Hematopoietic multipotent progenitor cell treated with erythropoietin and hydrocortisone succinate and interleukin-3 and kit ligand, for 15 days (in vitro differentiated cells): ENCODE data around the gene MBP.

Source experiments
- DNase-seq: peaks from one replicate; pipeline ENCODE4 v3.0.0-alpha.2; 2015; ENCODE audit warnings: low spot score

MBP gene

DNA sequence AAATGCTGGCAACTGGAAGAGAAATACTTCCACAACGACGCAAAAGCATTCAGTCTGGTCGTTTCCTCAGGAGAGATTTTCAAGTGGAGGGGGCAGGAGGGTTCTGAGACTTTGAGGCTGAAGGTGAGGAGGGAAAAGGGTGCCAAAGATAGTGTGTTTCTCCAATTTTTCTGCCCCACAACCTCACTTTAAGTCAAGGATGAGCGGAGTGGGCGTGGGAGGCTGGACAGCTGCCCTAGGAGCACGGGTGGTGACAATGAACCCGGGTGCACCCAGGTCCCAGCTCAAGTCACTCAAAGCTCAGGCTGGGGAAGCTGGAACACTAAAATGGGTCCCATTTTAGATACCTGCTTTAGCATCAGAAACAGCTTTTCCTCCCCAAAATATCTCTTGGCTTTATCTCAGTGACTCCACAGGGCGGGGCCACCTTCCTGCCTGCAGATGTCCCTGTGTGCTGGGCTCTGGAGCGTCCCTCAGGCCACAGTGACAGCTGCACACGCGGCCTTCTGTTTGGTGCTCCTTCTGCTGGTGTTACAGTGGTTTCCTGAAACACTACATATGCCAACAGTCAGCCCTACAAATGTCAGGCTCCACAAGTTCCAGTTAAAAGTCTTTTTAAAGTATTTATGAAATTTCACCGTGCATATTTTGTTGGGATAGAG lies 1.4 kb upstream of the MBP start:
- DNase-seq, result peak; percentile 61

DNA sequence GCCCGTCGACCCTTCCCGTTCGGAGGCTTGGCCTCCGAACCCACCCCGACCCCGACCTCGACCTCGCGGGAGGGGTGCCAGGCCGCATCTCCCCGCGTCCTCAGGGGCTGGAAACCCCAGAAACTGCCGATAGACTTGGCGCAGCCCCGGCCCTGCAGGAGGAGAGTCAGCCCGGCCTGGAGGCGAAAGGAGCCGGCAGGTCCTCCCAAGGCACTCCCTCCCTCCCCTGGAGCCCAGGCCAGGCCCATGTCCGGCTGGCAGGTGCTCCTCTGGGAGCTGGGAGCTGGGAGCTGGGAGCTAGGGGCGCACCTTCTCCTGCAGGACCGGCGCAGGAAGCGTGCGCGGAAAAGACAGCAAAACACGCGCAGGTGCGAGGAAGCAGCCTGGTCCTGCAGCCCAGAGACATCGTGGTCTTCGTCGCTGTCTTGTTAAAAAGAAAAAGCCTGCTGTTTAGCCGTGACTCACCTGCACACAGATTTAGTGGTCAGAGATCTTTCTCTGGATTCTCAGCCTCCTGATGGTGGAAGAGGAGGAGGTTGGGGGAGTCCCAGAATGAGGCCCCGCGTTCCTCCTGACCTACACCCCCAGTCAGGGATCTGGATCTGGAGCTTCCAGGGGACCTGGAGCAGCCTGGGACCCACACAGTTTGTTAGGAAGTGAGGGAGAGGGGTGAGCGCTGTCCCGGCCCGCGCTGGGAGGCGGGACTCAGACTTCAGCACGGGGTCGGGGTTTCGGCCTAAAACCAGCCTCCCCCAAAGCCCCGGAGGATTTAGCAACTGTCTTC lies 660 bp upstream of the MBP start:
- no peak for DNase-seq

DNA sequence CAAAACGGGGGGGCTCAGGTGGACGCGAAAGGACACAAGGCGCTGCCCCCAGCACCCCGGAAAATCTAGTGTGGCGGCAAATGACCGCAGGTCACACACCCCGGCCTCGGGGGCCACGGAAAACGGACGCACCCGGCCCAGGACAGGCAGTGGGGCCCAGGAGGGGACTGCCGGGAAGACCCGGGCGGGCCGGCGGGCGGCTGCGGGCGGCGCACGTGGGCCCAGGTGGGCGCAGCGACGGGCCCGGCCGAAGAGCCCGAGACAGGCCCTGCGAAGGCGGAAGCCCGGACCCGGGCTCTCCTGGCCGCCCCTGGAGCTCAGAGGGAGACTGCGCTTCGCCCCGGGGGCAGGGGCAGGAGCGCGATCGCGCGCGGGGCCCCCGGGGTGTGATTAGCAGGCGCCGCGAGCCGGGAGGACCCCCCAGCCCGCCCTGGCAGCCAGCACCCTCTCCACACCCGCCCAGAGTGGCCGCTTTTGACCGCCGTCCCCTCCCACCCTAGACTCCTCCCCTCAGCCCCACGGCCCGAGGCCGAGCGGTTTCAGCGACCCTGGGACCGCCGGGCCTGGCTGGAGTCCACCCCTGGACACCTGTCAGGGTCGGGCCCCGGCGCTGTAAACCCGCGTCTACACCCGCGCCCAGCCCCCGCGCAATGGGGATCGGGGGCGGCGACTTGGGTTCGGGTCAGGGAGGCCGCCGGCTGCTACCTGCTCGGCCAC lies 773 bp downstream of the MBP start:
- DNase-seq, result peak; percentile 44

DNA sequence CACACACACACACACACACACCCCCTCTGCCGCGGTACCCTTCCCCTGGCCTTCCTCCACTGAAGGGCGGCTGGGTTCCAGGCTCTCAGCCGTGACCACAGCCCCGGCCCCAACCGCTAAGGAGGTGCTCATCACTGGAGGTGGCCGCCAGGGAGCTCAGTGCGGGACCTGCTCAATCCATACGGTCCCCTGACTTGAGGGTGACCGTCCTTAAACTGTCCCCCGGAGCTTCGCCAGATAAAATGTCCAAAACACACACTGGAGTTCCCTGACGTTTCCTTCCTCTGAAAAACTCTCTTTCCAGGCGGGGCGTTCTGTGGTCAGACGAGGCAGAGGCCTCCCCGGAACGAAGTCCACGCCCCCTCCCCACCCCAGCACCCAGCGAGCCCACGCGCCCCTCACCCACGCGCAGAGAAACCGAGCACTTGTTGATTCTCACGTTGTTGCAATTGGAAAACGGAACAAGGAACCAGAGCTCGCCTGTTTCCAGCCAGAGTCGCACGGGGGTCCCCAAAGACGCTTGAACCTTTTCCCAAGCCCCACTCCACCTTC lies 1.4 kb downstream of the MBP start:
- peak; percentile 53 for DNase-seq

DNA sequence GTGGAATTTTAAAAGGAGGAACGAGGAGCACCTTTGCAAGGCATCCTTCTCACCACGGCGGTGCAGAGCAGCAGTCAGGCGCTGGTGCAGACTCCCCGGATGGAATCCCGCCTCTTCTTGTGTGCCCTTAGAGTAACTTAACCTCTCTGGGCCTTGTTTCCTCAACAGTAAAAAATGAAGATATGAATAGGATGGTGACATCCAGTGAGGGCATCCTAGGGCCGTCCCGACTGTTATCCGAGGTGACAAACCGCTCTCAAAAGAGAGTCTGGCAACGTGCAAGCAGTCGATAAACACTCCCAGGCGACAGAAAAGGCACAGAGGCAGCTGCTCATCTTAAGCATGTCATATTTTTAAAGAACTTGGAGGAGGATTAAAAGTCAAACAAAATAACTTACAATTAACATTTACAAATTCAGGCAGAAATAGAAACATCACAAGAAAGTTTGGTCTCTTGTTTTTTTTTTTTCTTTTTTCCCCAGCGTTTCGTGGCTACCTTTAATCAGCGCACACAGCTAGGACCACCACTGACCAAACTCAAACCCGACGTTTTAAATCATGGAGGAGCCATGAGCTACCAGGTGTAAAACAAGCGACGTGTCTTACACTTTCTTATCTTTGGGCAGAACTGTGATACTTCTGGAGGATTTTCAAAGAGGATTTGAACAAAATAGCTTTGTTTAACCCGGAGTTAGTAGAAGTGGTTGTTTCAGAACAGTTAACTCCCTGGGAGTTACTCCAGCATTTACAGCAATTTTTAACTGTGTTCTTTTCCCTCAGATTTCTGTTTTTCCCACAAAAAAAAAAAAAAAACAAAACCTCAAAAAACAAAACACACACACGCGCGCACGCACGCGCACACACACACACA lies 2.1 kb downstream of the MBP start:
- peak; percentile 90 for DNase-seq

DNA sequence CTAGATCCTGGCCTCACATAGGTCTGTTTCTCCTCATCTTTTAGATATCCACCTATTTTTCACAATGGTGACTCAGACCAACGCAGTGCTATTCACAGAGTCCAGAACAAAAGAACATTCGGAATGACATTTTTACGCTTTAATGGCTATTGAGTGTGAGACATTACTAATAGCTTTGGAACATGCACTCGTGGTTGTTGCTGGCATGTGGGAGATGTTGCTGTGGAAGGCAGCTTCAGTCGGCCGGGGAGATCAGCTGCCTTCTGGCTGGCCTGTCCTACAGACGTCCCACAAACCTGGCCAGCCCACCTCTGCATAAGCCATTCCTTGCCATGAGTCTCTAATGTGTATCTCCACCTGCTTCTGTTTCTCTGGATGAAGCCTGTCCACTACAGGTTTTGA lies 3.4 kb downstream of the MBP start:
- no peak for DNase-seq

DNA sequence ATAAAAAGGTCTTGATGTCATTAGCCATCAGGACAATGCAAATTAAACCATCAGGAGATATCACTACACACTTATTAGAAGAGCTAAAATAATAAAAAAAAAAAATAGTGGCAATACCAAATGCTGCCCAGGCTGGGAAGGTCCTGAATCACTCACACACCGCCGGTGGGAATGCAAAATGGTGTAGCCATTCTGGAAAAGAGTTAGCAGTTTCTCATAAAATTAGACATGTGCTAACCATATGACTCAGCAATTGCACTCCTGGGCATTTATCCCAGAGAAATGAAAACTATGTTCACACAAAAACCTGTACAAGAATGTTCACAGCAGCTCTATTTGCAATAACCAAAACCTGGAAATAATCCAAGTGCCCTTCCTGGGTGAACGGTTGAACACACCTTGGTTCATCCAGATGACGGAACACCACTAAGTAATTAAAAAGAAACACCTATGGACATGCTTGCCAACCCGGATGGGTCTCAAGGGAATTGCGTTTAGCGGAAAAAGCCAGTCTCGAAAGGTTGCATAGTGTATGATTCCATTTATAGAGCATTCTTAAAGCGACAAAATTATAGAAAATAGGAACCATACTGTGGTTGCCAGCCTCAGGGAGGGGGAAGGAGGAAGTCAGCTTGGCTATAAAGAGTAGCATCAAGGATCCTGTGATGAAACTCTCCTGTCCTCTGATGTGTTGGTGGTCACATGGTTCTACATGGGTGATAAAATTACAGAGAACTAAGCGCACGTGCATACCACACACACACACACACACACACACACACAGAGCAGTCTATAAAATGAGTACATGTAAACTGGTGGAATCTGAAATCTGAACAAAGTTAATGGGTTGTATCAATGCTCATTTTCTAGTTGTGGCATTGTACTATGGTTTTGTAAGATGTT lies 4.6 kb downstream of the MBP start:
- DNase-seq, result peak; percentile 62

DNA sequence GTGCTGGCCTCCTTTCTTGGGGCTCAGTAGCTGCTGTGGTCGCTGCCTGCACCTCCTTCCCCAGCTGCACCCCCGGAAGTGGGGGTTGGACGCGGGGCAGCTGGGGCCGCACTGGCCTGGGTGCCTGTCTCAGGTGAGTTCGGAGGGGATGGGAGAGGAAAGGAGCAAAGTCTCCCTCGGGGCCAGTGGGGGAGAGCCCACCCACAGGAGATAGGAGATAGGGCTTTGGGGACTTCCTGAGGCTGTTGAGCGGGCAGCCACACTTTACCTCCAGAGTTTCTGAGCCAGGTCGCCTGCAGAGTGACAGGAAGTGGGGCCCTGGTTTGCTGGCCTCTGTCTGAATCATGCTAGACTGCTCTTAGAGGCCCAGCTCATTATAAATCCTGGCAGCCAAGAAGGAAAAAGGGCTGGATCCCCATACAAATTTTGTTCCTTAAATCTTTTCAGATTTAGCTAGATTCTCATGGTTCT lies 8.1 kb downstream of the MBP start:
- no peak for DNase-seq

DNA sequence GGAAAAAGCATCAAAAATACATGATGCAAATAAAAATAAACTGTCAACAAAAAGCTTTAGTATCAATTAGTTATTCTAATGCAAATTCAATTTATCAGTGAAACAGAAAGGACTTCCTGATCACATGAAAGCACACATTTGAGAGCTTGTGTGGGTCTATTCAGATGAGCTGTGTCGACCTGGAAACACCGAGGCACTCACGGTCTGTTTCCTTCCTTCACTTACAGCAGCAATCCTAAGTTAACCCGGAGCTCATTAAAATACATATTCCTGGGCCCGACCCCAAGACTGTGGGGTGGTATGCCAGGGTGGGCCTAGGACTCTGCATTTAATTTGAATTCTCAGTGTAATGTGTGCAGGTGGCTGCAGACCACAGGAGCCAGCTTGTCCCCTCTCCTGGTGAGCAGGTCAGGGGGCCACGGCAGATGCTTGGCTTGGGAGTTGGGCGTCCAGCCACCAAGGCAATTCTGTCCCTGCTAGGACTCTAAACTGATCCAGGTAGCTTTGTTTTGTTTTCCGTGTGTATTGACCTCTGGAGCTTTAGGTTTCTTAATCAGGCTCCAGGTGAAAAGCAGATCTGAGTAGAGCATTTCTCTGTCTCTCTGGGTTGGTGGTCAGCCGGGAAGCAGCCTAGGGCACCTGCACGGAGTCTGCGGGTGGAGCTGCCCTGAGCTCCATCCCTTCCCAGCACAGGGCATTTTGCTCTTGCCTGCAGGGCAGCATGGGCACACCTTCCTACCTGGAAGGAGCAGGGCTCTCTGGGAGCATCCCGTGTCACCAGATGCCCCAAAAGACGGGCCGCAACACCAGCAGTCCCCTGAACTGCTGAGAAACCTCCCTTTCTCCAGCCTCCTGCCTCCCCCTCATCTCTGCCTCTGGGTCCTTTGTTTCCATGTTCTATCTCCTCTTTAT lies 9.0 kb downstream of the MBP start:
- DNase-seq, result no peak

DNA sequence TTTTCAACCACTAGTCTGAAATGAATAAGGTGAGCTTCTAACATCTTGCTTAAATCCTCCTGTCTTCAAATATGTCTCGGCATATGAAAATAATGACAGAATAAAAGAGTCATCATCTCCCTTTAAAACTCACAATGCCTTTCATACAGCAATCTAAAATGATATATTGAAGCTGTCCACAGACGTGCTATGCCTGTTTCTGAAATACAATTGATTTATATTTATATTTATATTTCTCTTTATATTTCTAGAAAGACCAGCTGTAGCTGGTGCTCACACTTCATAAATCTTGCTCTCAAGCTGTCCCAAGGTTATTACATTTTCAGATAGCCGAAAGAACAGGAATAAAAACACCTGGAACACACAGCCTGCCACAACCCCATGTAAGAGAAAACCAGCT lies 11.1 kb downstream of the MBP start:
- DNase-seq, result no peak

DNA sequence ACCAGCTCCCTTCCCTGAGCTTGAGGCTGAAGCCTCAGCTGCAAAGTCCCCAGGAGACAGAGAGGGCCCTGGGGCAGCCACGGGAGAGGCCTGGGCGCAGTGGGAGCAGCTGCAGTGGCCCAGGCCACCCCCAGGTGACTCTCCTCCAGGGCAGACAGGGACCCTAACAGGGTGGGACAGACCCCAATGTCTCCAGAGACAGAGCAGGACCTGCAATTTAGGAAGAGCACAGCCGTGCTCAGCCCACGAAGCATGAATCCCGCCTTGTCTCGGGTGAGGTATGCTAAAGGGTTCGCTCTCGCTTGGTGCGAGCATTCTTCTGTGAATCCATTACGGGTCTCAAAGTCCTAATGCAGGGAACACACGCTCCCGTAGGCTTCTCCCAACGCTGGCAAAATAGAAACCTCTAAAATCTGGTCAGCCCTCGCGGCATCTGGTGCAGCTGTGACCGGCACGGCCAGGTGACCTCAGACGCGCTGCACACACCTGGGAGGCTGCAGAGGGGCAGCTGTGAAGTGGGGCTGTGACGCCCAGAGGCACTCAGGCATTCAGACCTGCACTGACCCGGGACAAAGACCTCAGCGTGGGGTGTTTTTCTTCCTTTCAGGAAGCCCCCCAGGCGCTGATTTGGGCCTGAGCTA lies 12.6 kb downstream of the MBP start:
- DNase-seq, result no peak

DNA sequence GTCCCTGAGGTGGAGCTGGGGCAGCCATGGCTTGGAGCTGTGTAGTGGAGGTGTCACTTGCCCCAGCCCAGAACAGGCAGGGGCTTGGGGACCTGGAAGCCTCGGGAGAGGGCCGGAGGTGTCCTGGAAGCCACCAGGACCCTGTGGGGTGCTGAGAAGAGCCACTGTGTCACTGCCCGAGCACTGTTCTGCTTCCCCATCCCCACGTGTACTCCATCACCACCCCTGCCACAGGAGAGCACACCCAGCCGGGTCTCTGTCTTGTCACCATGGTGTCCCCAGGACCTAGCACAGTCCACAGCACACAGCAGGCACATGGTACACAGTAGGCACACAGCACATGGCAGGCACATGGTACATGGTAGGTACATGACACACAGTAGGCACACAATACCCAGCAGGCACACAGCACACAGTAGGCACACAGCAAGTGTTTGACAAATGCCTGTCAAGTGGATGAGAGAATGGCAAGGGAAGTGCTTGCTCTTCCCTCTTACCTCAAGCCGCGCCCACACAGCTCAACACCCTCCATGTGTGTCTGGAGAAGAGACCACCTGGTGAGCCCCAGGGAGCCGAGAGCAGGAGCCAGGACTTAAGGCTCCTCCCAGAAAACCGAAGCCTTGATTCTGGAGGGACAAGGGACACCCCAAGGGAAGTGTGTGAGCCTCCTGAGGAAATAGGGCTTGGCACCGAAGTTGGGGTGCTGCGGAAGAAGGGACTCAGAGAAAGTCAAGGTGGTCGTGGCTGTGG lies 13.3 kb downstream of the MBP start:
- no peak for DNase-seq

DNA sequence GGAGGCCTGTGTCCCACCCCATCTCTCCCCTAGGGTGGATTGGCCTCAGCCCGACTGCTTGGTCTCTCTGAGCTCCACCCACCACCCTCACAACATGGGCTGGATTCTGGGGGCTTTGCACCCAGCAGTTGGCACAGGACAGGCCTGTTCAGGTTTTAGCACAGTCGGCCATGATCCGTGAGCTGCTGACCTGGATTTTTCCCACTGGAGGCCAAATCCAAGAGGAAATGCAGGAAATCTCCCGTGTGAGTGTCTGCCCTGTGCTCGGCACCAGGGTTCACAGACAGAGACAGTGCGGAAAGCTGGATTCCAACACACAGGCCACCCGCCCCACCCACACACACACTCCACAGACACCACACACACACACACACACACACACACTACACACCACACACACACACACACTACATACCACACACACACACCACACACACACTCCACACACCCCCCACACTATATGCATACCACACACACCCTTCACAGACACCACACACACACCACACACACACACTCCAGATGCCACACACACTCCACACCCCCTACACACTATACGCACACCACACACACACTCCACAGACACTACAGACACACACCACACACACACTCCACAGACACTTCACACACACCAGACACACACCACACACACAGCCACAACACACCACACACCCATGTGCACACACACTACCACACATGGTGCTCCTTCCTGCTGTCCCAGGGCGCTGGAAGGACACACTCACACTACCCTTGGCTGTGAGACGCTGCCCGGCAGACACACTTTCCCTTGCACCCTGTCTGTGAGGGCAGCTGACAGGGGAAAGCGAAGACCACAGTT lies 14.1 kb downstream of the MBP start:
- no peak for DNase-seq

DNA sequence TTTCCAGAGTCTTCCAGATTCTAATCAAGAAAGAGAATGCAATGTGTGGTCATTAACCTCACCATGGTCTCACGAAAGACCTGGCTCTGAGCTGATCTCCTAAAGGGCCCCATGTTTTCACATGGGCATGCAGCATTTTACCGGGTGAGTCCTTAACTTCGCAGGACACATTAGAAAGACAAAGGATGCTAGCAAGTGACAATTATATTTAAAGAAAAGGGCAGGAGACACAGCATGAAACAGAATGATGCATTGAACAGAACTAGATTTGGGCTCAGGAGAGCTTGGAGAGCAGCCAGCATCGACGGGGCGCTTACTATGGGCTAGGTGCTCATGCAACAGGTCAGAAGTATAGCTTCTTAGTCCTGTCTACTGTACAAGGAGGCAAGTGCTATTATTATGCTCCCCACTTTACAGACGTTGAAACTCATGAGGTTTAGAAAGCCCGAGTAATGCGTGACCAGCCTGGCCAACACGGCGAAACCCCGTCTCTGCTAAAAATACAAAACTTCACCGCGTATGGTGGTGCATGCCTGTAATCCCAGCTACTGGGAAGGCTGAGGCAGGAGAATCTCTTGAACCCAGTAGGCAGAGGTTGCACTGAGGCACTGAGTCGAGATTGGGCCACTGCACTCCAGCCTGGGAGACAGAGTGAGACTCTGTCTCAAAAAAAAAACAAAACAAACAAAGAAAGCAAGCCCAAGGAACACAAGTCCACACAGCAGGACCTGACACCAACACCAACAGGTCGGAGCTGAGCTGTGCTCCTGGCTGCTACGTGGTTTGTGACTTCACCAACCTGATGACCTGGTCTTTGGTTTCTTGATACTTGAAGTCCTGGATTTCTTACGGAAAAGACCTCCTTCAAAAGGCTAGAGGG lies 16.1 kb downstream of the MBP start:
- no peak for DNase-seq

DNA sequence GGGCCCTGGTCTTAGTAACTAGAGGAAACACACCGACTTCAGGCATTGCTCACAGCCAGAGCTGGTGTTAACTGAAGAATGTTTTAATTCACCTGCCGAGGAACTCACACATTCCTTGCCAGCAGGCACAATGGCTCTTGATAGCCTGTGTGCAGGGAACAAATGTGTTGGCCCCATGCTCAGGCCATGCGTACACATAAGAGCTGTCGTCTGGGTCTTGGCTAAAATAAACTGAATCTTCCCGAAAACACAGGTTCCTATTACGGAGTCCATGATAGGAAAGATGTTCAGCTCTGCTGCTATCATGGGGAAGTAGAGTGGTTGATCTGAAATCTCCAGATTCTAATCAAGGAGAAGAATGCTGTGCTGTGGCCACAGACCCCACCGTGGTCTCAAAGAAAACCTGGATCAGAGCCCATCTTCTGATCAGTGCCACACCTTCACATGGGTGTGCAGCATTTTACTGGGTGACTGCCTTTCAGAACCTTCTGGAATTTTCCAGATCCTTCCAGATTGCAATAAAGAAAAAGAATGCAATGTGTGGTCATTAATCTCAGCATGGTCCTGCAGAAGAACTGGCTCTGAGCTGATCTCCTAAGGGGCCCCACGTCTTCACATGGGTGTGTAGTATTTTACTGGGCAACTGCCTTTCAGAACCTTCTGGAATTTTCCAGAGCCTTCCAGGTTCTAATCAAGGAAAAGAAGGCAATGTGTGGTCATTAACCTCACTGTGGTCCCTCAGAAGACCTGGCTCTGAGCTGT lies 17.2 kb downstream of the MBP start:
- DNase-seq, result no peak
